ENCODE data around the gene SPECC1L.

SPECC1L gene

DNA sequence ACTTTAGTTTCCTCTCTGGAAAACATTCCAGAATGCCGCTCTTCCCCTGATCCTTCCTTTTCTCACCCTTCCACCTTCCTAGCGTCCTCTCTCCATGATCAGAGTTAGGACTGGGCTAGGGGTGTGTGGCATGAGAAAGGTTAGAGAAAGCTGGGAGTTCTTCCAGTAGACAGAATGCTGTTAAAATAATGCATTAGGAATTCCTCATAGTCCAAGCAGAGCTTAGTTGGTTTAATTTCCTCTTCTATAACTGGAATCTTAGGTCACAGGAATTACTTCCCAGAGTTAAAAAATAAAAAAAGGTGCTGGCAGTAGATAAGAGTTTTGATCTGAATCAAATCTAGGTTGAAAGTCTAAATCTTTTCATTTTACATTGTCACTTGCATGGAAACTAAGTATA lies 119.5 kb downstream of the SPECC1L start:
- no peak for DNase-seq (ENCODE audit: low read depth, low spot score)
- ChIA-PET POLR2A (no interaction called here), CTCF (interaction anchor here (0.9 to 2.3 kb wide), 5 partner anchors 8 to 131 kb away, joined by 3 to 11 read pairs (median 4); no protein-coding TSS in a partner anchor)
- no peak overlapping the region for H3K4me3 ChIP-seq (ENCODE audit: low read depth, low read length)
- TF ChIP-seq, protein P1, sequence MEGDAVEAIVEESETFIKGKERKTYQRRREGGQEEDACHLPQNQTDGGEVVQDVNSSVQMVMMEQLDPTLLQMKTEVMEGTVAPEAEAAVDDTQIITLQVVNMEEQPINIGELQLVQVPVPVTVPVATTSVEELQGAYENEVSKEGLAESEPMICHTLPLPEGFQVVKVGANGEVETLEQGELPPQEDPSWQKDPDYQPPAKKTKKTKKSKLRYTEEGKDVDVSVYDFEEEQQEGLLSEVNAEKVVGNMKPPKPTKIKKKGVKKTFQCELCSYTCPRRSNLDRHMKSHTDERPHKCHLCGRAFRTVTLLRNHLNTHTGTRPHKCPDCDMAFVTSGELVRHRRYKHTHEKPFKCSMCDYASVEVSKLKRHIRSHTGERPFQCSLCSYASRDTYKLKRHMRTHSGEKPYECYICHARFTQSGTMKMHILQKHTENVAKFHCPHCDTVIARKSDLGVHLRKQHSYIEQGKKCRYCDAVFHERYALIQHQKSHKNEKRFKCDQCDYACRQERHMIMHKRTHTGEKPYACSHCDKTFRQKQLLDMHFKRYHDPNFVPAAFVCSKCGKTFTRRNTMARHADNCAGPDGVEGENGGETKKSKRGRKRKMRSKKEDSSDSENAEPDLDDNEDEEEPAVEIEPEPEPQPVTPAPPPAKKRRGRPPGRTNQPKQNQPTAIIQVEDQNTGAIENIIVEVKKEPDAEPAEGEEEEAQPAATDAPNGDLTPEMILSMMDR (IDR thresholded peaks at IDR 0.05; ENCODE audit: insufficient read depth, low read length, missing control alignments), result no peak

DNA sequence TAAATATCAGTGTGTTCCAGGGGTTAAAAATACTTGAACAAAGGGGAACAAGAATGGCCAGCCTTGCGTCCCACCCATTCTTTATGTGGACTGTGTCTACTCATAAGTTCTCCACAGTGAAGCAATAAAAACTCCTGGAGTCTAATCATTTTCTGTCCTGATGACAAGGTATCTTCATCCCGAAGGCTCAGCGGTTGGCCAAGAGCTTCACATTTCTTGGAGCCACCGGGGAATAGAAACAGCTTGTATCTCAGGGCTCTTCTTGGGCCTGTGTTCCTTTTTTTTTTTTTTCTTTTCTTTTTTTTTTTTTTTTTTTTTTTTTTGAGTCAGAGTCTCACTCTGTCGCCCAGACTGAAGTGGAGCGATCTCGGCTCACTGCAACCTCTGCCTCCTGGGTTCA lies 119.9 kb downstream of the SPECC1L start:
- no peak overlapping the region for H3K4me3 ChIP-seq (ENCODE audit: low read depth, low read length)
- ChIA-PET POLR2A (no interaction called here), CTCF (interaction anchor here (0.9 to 2.3 kb wide), 5 partner anchors 8 to 131 kb away, joined by 3 to 11 read pairs (median 4); no protein-coding TSS in a partner anchor)
- no peak for DNase-seq (ENCODE audit: low read depth, low spot score)
- TF ChIP-seq, protein P1 (IDR thresholded peaks at IDR 0.05; ENCODE audit: insufficient read depth, low read length, missing control alignments), result no peak

DNA sequence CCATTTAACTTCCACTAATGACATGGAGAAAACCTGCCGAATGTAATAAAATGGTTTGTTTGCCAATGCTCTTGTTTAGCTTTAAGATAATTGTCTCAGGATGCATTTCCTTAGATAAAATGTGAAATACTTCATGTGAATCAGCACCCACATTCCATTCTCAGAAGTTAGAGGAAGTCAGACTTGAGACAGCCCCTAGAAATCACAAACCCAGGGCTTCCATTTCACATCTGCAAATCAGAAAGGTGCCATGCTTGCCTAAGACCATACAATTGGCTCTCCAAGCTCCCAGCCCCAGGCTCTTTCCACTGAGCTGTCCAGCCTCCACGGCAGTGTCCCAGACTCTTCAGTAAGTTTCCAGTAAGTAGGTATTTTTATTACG lies 121.2 kb downstream of the SPECC1L start:
- H3K4me3 ChIP-seq (ENCODE audit: low read depth, low read length), result no peak overlapping the region
- TF ChIP-seq, protein P1 (IDR thresholded peaks at IDR 0.05; ENCODE audit: insufficient read depth, low read length, missing control alignments), result no peak
- DNase-seq (ENCODE audit: low read depth, low spot score), result peak; percentile 62
- CTCF ChIA-PET, result interaction anchor here (1.1 to 2.3 kb wide), 4 partner anchors 10 to 130 kb away, joined by 3 to 11 read pairs (median 3); no protein-coding TSS in a partner anchor
- POLR2A ChIA-PET, result interaction anchor here (1.0 kb wide), 1 partner anchor 11 kb away, joined by 3 read pairs; no protein-coding TSS in a partner anchor

DNA sequence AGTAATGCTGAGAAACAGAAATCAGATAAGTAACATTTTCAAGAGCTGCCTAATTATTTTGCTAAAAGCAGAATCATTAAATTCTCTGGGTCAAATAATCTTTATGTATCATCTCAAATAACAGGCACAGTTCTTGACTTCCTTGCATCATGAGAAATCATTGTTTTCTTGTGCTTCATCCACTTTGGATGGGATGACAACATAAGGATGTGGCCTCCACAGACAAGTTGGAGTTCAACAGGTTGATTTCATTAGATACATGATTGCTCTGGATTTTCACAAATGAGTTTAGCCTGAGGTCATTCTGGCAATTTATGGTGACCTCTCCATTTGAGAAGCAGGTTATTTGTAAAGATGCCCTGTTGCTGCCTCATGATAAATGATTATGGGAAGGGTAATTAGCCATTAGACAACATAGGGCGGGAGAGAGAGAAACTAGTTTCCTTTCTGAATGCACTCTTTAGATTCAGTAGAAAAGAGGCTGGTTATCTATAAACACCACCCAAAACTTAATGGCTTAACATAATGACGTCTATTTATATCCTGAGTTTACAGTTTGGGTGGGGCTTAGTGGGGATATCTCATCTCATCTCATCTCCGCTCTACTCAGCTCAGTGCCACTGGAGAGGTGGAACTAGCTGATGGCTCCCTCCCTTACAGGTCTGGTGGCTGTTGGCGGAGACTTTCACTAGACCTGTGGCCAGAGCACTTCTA lies 121.7 kb downstream of the SPECC1L start:
- no peak for DNase-seq (ENCODE audit: low read depth, low spot score)
- POLR2A ChIA-PET, result interaction anchor here (1.0 kb wide), 1 partner anchor 10 kb away, joined by 3 read pairs; no protein-coding TSS in a partner anchor
- CTCF ChIA-PET, result interaction anchor here (1.1 to 2.3 kb wide), 5 partner anchors 10 to 130 kb away, joined by 3 to 11 read pairs (median 3); no protein-coding TSS in a partner anchor
- no peak overlapping the region for H3K4me3 ChIP-seq (ENCODE audit: low read depth, low read length)
- TF ChIP-seq, protein P1 (IDR thresholded peaks at IDR 0.05; ENCODE audit: insufficient read depth, low read length, missing control alignments), result no peak

DNA sequence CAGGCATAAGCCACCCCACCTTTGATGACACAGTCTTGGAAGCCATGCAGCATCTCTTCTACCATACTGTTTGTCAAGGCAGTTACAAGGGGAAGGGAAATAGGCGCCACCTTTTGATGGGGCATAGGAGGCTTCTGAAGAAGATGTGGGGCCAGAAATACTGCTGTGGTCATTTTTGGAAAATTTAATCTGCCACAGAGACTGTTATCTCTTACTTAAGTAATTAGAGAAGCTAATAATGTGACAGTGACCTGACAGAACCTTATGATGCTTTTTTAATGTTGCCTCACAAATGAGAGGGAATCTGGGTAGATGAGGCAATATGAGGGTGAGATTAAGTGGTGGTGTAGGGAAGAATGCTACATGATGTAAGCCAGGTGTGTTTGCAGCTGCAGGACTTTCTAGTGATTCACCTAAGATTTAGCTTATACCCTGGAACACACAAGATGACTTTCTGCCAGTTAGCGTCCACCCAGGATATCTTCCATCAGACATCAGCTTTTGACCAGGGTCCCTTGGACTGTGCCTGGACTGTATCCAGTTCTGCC lies 122.5 kb downstream of the SPECC1L start:
- H3K4me3 ChIP-seq (ENCODE audit: low read depth, low read length), result no peak overlapping the region
- ChIA-PET CTCF (interaction anchor here (0.9 to 1.3 kb wide), 2 partner anchors 30 to 69 kb away, joined by 4 to 6 read pairs; no protein-coding TSS in a partner anchor), POLR2A (no interaction called here)
- TF ChIP-seq, protein P1 (IDR thresholded peaks at IDR 0.05; ENCODE audit: insufficient read depth, low read length, missing control alignments), result no peak
- DNase-seq (ENCODE audit: low read depth, low spot score), result no peak

DNA sequence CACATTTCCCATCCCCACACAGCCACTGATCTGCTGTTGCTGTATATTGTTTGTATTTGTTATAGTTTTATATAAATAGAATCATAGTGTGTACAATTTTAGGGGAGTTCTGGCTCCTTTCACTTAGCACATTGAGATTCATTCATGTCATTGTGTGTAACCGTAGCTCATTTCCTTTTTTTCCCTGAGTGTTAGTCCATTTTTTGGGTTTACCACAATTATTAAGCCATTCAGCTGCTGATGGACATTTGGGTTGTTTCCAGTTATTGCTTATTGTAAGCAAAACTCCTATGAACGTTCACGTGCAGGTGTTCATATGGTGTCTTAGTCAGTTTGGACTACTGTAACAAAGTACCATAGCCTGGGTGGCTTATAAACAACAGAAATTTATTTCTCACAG lies 123.2 kb downstream of the SPECC1L start:
- TF ChIP-seq, protein P1 (IDR thresholded peaks at IDR 0.05; ENCODE audit: insufficient read depth, low read length, missing control alignments), result no peak
- no peak for DNase-seq (ENCODE audit: low read depth, low spot score)
- ChIA-PET POLR2A (no interaction called here), CTCF (interaction anchor here (0.9 to 1.3 kb wide), 3 partner anchors 30 to 132 kb away, joined by 4 to 6 read pairs (median 4); no protein-coding TSS in a partner anchor)
- H3K4me3 ChIP-seq (ENCODE audit: low read depth, low read length), result no peak overlapping the region
